Inflammatory macrophage treated with lipopolysaccharide for 1 hour (primary cell): Measurements from ENCODE around the gene CASTOR2.
"Not testable (repeated sequence)": the region's sequence is repeated elsewhere in the genome, so short reads cannot be mapped to it uniquely, and the experiment has no call there.

Experiments used
- DNase-seq, 2 donors: peaks; one replicate each; pipeline ENCODE4 v3.0.0-alpha.2; 2020 to 2022

CASTOR2 gene

GRCh38 chr7:74964511-74965119 is at the start of gene CASTOR2:
TSS of gene CASTOR2 (plus strand) at chr7:74964705. CDS start at chr7:74964986, 281 bp downstream.
- DNase-seq = not testable (repeated sequence)

GRCh38 chr7:74922321-74922890 is 42.1 kb upstream of the CASTOR2 start:
- not testable (repeated sequence) for DNase-seq

- not testable (repeated sequence) for DNase-seq
Observed at GRCh38 chr7:74923644-74924043, 40.9 kb upstream of the CASTOR2 start.

GRCh38 chr7:74926968-74927367 is 37.5 kb upstream of the CASTOR2 start:
- not testable (repeated sequence) for DNase-seq

GRCh38 chr7:74931563-74932328 is 32.8 kb upstream of the CASTOR2 start:
- DNase-seq = not testable (repeated sequence)

- DNase-seq = not testable (repeated sequence)
Observed at GRCh38 chr7:74939429-74939828, 25.1 kb upstream of the CASTOR2 start.

- not testable (repeated sequence) for DNase-seq
Observed at GRCh38 chr7:74941302-74942069, 23.0 kb upstream of the CASTOR2 start.

- not testable (repeated sequence) for DNase-seq
Observed at GRCh38 chr7:74943923-74944322, 20.6 kb upstream of the CASTOR2 start.

GRCh38 chr7:74947741-74948140 is 16.8 kb upstream of the CASTOR2 start:
- not testable (repeated sequence) for DNase-seq

GRCh38 chr7:74953774-74954173 is 10.7 kb upstream of the CASTOR2 start:
- DNase-seq = not testable (repeated sequence)

GRCh38 chr7:74958328-74958727 is 6.2 kb upstream of the CASTOR2 start:
- DNase-seq = not testable (repeated sequence)

- not testable (repeated sequence) for DNase-seq
Observed at GRCh38 chr7:74963704-74964510, 598 bp upstream of the CASTOR2 start.

GRCh38 chr7:74966208-74966854 is 1.8 kb downstream of the CASTOR2 start:
- not testable (repeated sequence) for DNase-seq

GRCh38 chr7:74966909-74967308 is 2.4 kb downstream of the CASTOR2 start:
- not testable (repeated sequence) for DNase-seq

- not testable (repeated sequence) for DNase-seq
Observed at GRCh38 chr7:74971431-74971830, 6.9 kb downstream of the CASTOR2 start.

GRCh38 chr7:74972377-74972776 is 7.9 kb downstream of the CASTOR2 start:
- DNase-seq = not testable (repeated sequence)

GRCh38 chr7:74975959-74976358 is 11.5 kb downstream of the CASTOR2 start:
- DNase-seq = not testable (repeated sequence)

- DNase-seq = not testable (repeated sequence)
Observed at GRCh38 chr7:74977523-74977922, 13.0 kb downstream of the CASTOR2 start.

GRCh38 chr7:74988436-74988835 is 23.9 kb downstream of the CASTOR2 start:
- DNase-seq = not testable (repeated sequence)

GRCh38 chr7:74993121-74993520 is 28.6 kb downstream of the CASTOR2 start:
- no peak for DNase-seq

- DNase-seq = not testable (repeated sequence)
Observed at GRCh38 chr7:74994869-74995543, 30.5 kb downstream of the CASTOR2 start.
